Frontal cortex (tissue), 4 donors: ENCODE results near the gene SLC7A5. TPM values are rescaled to one million over a fixed set of nuclear protein-coding genes. Genes with fewer than 3 reads are reported as not detected.
A peak's percentile ranks its signal among the peaks of the same experiment; 100 is the strongest.
"Not testable (repeated sequence)": the region's sequence is repeated elsewhere in the genome, so short reads cannot be mapped to it uniquely, and the experiment has no call there.

Experiments
- DNase-seq, 2 donors: peaks; one replicate each; pipeline ENCODE4 v3.0.0; 2012; ENCODE audit warnings: low spot score in 2 of 2
- FAIRE-seq: peaks from 2 replicates; lab custom pipeline; 2012; peaks lifted over from hg19 to GRCh38; lab: Jason Lieb, UNC
- total RNA-seq: library from RNA; depleted of rRNA; stranded (reverse); fragments of >200 nt; gene quantifications from one replicate; pipeline ENCODE4 v1.2.3, GENCODE V29; 2014
- donor health status: control.
- donor health status: control.
- donor health status: control.

The SLC7A5 gene
- total RNA-seq, 1 donor from 2014 or later: 13.9 TPM

DNA sequence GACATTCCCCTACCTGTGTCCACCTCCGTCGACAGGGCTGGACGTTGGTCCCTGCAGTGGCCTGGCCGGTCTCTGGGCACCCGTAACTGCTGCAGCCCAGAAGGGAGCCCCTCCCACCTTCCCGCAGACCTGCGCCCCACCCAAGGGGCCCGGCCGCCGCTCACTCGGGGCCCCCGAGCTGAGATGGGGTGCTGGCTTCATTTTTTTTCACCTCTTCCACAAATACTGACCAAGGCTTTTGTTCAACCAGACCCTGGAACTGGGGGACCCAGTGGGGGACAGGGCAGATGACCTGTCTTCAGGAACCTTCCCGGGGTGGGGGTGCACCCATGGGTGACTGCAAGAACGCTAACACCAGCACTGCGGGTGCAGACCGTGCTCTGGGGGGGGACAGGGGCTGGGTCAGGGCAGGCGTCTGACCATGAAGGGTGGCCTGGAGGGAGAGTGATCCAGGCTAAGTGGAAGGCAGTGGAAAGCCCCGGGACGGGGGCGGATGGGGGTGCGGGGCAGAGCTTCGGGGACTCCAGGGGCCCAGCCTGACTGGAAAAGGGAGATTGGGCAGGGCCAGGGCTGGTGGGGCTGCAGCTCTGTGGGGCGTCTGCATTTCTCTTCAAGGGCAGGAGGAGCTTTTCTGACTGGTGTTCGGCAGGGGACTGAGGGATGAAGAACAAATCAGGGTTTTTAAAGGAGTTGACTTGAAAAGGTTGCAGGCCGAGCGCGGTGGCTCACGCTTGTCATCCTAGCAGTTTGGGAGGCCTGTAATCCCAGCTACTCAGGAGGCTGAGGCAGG lies 42.3 kb downstream of the SLC7A5 start:
- FAIRE-seq (no peak), DNase-seq (no peak)

DNA sequence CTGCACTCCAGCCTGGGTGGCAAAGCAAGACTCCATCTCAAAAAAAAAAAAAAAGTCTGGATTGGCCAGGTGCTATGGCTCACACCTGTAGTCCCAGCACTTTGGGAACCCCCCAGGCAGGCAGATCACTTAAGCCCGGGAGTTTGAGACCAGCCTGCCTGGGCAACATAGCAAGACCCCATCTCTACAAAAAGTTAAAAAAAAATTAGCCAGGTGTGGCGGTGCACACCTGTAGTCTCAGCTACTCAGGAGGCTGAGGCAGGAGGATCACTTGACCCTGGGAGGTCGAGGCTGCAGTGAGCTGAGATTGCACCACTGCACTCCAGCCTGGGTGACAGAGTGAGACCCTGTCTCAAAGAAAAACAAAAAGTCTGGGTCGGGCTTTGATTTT lies 42.9 kb downstream of the SLC7A5 start:
- DNase-seq, FAIRE-seq: not testable (repeated sequence)

GRCh38 chr16:87825842-87826120 lies 43.5 kb downstream of the SLC7A5 start:
- not testable (repeated sequence) for DNase-seq, FAIRE-seq

DNA sequence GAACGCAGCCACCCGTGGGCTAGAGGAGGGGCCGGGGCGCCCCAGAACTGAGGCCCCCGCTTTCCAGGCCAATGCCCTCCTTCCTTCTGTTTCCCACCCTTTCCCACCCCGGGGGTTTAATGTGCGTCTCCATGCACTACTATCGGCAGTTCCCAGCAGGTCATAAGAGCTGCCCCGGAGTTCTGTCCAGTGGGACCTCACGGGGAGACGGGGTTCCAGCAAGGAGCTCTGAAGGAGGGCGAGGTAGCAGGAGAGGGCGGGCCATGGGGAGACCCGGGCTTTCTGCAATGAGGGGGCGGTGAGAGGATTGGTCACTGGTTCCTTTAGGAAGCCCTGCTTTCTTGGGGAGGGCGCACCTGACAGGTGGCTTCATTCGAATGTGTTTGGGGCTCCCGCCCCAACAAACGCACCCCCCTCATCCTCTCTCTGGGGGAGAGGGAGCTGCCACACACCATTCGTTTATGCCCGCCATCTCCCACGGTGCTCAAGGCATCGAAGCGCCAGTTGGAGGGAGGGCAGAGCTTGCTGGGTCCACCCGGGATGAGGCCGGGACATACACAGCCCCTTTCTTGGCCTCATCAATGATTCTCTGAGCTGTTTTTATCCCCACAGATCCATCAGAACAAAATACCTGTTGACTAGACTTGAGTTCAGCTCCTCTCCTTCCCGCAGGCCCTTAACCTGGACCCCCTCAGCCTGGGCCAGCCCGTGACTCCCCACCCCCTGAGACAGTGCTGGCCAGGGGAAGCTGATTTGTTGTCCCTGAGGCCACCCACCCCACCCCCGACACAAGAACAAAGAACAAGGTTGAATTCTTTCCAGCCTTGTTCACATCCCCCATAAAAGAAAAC lies 44.1 kb downstream of the SLC7A5 start:
- DNase-seq (no peak), FAIRE-seq (no peak)

GRCh38 chr16:87824016-87824990 lies 45.0 kb downstream of the SLC7A5 start:
- DNase-seq (no peak), FAIRE-seq (no peak)

DNA sequence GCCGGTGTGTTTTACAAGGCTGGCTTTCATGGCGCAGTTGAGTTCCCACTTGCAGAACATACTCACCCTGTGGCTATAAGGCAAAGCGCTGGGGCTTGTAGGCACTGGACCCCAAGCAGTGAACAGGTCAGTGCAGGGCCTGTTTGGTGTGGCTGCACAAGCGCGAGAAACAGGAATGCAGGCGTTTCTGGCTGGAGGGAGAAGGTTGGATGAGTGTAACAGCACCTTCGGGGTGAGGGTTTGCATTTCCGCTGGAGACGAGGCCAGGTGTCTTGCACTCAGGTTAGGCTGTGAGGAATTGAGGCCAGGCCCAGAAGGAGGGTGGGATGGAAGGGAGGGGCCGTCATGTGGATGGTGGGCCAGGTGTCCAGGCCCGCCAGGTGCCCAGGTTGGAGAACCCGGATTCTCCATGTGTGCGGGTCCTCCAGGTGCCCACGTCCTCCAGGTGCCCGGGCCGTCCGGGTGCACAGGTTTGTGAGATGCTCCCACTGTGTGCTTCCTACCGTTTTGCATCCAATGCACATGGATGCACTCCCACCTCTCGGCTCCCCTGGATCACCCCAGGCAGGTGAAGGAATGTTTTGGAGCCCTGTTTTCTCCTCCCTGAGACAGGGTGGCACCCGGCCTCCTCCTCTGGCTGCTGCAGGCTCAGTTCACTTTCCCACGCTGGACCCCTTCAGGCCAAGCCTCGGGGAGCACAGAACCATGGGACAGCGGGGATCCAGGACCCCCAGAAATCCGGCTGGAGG lies 46.0 kb downstream of the SLC7A5 start:
- FAIRE-seq (no peak), DNase-seq (no peak)

DNA sequence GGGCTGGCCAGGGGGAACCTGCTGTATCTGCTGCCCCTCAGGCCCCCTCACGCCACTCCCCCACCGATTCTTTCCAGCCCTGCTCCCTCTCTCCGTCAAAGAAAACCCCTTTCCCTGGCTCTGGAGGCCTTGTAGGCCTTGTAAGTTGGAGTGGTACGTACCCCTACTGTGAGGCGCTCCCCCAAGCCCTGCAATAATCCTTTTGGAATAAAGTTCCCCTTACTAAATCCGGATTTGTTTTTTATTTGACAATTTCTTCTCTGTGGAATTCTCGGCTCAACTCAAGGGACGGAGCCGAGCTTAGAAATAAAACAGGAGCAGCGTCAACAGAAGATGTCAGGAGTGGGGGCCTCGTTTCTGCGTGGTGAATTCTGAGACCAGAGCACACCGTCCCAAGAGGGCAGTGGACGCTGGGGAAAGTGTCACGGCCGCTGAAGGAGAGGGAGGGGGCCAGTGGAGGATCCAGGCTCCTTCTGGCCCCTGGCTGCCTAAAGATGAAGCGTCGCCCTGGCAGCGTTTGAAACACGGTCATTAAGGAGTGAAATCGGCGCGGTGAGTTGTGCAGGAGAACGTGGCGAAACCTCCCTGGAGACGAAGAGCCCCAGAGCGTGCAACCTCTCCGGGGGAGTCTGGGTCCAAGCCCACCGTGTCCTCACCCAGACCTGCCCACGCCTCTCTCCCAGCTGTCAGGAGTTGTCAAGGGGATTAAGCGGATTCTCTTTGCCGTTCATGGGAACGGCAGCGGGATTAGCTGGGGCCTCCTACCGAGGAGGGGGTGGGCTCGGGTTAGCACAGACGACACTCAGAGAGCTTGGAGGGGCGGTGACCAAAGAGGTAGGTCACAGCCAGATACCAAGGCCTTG lies 47.0 kb downstream of the SLC7A5 start:
- no peak for FAIRE-seq
- DNase-seq: no peak

GRCh38 chr16:87821376-87822107 lies 47.8 kb downstream of the SLC7A5 start:
- DNase-seq: no peak
- no peak for FAIRE-seq

- FAIRE-seq (no peak), DNase-seq (no peak)
Measured at GRCh38 chr16:87819983-87820382, 49.3 kb downstream of the SLC7A5 start.

DNA sequence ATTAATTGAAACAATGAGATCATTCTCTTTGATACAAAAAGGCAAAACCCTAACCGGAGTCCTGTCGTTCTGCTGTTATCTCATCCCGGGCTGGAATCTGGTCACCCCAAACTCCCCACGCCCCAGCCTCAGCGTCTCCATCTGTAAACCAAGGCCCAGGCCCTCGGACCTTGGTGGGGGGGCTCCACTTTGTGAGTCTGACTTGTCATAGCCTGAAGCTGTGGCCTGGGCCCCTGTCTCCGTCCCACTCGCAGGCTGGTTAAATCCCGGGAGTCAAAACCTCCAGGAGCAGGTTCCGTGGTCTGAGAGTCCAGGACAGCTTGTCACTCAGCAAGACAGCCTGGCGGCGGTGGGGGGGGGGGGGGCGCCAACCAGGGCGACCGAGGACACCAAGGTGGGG lies 50.0 kb downstream of the SLC7A5 start:
- FAIRE-seq: no peak
- DNase-seq: no peak

DNA sequence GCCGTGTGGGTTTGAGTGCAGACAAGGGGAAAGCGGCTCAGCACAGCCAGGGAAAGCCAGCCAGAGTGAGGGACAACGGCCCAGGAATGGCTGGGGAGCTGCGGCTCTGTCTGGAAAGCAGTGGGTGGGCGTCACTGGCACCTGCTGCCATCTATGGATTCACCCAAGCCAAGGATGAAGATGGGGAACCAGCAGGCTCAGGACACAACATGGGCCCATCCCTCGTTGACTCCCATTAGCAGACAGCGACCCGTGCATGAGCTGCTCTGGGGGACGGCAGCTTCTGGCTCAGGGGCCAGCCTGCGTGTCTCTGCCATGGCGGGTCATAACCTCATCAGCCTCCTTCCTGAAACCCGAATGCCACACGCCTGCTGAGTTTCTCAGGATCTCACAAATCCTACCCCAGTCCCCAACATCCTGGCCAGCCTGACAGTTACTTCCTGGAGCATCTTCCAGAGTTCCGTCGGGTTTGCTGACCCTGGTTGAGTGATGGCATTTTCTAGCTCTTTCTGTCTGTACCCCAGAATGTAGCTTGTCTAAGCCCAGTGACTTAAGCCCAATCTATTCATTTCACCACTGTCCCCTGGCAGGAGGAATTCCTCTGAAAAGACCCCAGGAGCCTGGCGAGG lies 50.7 kb downstream of the SLC7A5 start:
- DNase-seq (no peak), FAIRE-seq (no peak)

DNA sequence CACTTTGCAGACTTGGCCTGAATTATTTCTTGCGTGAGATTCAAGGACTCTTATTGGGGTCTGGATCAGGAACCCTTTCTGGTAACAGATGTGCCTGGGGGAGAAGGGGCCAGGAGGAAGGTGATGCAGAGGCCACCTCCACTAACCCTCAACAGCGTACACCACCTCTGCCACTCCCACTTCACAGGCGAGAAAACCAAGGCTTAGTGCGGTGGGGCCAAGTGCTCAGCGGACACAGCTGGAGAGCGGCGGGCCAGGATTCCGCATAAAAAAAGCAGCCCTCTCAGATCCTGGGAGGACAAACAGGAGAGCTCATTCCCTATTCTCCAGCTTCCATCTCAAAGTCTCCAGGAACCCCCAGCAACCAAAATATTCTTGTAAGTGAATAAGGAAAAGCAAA lies 51.4 kb downstream of the SLC7A5 start:
- no peak for DNase-seq
- FAIRE-seq: no peak

DNA sequence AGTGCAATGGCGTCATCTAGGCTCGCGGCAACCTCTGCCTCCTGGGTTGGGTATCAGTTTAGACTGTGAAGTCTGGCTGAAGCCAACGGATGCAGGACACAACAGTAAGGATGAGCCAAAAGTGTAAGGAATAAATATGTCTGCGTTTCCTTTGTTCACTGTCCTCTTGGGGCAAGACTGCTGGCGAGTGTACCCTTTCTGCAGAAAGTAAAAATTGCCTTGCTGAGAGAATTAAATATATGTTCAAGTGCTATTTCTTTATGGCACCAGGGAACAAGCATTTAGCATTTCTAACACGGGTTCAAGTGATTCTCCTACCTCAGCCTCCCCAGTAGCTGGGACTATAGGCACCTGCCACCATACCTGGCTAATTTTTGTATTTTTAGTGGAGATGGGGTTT lies 51.9 kb downstream of the SLC7A5 start:
- not testable (repeated sequence) for FAIRE-seq

GRCh38 chr16:87816507-87817100 lies 52.7 kb downstream of the SLC7A5 start:
- no peak for DNase-seq
- no peak for FAIRE-seq

More for the DNA sequence above, 51.9 kb downstream of the SLC7A5 start:
- not testable (repeated sequence) for DNase-seq

GRCh38 chr16:87815567-87815966 lies 53.7 kb downstream of the SLC7A5 start:
- FAIRE-seq (no peak), DNase-seq (peak in 1 of 2 donors; percentile 58)

DNA sequence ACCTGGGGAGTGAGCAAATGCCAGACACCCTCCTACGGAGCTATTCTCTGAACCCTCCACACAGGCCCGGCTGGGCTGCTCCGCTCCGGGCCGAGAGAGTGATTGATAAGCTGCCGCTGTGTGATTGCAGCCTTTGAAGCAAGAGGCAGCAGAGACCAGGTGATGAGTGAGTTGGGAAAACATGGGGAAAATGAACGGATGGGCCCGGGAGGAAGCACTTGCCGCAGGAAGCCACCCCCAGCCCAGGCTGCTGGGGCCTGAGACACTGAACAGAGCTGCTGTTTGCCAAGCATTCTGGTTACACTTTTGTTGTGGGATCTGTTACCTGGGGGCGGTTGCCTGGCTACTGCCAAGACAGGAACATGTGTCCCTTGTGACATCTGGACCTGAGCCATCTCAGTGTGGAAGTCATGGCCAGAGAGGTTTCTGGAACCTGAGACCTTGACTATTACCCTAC lies 57.1 kb downstream of the SLC7A5 start:
- DNase-seq (no peak), FAIRE-seq (no peak)

DNA sequence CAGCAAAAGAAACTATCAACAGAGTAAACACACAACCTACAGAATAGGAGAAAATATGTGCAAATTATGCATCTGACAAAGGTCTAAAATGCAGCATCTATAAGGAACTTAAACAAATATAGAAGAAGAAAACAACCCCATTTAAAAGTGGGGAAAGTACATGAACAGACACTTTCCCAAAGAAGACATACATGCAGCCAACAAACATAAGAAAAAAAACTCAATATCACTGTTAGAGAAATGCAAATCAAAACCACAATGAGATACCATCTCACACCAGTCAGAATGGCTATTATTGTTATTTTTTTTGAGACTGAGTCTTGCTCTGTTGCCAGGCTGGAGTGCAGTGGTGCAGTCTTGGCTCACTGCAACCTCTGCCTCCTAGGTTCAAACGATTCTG lies 57.9 kb downstream of the SLC7A5 start:
- DNase-seq, FAIRE-seq: not testable (repeated sequence)
